ENCODE results near the gene RAB8B. TPM values are rescaled to one million over a fixed set of nuclear protein-coding genes. Genes with fewer than 3 reads are reported as not detected.

RAB8B gene
- total RNA-seq, 1 experiment from 2014 or later, result 8.5 TPM

DNA sequence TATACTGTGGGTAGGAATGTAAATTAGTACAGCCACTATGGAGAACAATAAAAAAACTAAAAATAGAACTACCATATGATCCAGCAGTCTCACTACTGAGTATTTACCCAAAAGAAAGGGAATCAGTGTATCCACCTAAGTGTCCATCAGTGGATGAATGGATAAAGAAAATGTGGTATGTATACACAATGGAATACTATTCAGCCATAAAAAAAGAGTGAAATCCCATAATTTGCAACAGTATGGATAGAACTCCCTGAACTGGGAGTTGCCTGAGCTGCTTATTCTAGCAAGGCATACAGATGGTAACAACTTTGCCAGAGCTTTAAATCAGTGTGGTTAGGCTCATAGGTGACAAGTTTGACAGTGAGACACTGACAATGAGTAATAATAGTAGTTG, 71.9 kb downstream of the RAB8B start:
- intact Hi-C loops (cut with micrococcal nuclease), result no loop called here
- H3K36me3 ChIP-seq (ENCODE audit: low read depth, low read length), result 0 out of 2 replicates have a peak, but pooled peaks cover 5% of the 10 kb centered on the region
- no peaks in the 10 kb centered on the region for H3F3A ChIP-seq (ENCODE audit: low read length, unreplicated experiment)
- H3K4me3 ChIP-seq (ENCODE audit: low read length), result no peak overlapping the region
- H3K4me2 ChIP-seq (ENCODE audit: low read length), result no peak overlapping the region
- H3K9me3 ChIP-seq (ENCODE audit: low read length), result no peaks in the 10 kb centered on the region
- no peak for DNase-seq
- H2AFZ ChIP-seq (ENCODE audit: low read length), result no peak overlapping the region
- peaks cover 9% of the 10 kb centered on the region for H3K4me1 ChIP-seq (ENCODE audit: insufficient read depth, low read length)
- H3K9ac ChIP-seq (ENCODE audit: low read length), result no peak overlapping the region
- no peaks in the 10 kb centered on the region for H3K9me2 ChIP-seq (replicated peaks; ENCODE audit: low read length)
- H3K79me2 ChIP-seq (ENCODE audit: low read length), result no peaks in the 10 kb centered on the region
- ATAC-seq, result no peak
- TF ChIP-seq, protein P1, sequence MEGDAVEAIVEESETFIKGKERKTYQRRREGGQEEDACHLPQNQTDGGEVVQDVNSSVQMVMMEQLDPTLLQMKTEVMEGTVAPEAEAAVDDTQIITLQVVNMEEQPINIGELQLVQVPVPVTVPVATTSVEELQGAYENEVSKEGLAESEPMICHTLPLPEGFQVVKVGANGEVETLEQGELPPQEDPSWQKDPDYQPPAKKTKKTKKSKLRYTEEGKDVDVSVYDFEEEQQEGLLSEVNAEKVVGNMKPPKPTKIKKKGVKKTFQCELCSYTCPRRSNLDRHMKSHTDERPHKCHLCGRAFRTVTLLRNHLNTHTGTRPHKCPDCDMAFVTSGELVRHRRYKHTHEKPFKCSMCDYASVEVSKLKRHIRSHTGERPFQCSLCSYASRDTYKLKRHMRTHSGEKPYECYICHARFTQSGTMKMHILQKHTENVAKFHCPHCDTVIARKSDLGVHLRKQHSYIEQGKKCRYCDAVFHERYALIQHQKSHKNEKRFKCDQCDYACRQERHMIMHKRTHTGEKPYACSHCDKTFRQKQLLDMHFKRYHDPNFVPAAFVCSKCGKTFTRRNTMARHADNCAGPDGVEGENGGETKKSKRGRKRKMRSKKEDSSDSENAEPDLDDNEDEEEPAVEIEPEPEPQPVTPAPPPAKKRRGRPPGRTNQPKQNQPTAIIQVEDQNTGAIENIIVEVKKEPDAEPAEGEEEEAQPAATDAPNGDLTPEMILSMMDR (conservative IDR thresholded peaks at IDR 0.05; ENCODE audit: low read depth, low read length), result no peak
- TF ChIP-seq EZH2 (IDR thresholded peaks at IDR 0.05; ENCODE audit: low read length, unreplicated experiment) (no peak), EZH2phosphoT487 (IDR thresholded peaks at IDR 0.05; ENCODE audit: borderline replicate concordance, low read length) (no peak)
- no TSS peak for BruUV-seq (replicated peaks)
- no peaks in the 10 kb centered on the region for H3K27me3 ChIP-seq (ENCODE audit: low read length)
- H3K27ac ChIP-seq (ENCODE audit: low read length), result no peak overlapping the region
- no peaks in the 10 kb centered on the region for H4K20me1 ChIP-seq (ENCODE audit: low read length)
- POLR2A ChIA-PET (ENCODE audit: unreplicated experiment), result no interaction called here
- CTCF ChIA-PET, result interaction anchor here (1.0 kb wide), 1 partner anchor 95 kb away, joined by 4 read pairs; no protein-coding TSS in a partner anchor

DNA sequence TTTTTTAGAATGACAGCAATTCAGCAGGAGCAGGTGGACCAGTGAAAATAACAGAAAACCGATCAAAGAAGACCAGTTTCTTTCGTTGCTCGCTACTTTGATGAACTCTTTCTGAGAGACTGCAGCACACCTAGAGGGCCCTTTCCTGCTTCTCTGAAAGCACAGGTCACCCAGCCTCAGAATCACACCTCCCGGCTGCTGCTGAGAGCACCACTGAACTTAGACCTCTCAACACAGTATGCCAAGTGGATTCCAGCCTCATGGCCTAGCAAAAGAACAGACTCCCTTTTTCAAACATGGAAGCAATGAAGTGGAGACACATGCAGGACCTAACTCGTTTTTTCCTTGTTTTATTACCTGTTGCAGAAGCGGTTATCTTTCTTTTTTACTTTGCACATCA, 74.1 kb downstream of the RAB8B start:
- CTCF ChIA-PET, result no interaction called here

DNA sequence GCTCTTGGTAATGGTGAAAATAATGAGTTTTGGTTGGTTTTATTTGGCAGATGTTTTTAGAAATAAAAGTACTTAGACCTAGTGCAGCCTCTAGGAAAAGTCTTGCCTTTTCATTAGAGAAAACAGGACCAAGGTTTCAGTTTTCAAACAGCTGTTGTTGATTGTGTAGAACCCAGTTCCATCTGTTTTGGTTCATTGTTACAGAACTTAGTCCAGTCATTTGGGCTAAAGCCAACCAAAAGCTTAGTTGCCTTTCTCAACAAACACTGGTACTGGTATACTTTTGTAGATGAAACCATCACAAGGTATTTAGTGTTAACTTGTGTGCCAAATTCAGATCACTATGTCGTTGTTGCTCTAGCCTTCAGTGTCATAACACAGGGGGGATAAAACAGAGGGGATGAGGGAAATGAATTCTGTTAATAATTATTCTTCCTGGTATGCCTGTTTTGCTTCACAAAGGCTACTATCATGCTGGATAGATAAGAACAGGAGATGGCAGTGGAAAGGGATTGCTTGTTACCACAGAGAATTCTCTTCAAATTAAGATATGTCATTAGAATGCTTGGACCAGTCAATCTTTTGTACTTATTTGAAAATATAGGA, 75.4 kb downstream of the RAB8B start:
- intact Hi-C loops (cut with micrococcal nuclease), result no loop called here
- Histone ChIP-seq H3K9me3 (ENCODE audit: low read length) (no peaks in the 10 kb centered on the region), H4K20me1 (ENCODE audit: low read length) (no peaks in the 10 kb centered on the region), H3K79me2 (ENCODE audit: low read length) (no peaks in the 10 kb centered on the region), H3F3A (ENCODE audit: low read length, unreplicated experiment) (no peaks in the 10 kb centered on the region), H3K4me2 (ENCODE audit: low read length) (no peak overlapping the region), H3K36me3 (ENCODE audit: low read depth, low read length) (no peaks in the 10 kb centered on the region), H3K4me3 (ENCODE audit: low read length) (no peak overlapping the region), H2AFZ (ENCODE audit: low read length) (no peak overlapping the region), H3K4me1 (ENCODE audit: insufficient read depth, low read length) (no peaks in the 10 kb centered on the region), H3K27me3 (ENCODE audit: low read length) (no peaks in the 10 kb centered on the region), H3K27ac (ENCODE audit: low read length) (no peak overlapping the region), H3K9ac (ENCODE audit: low read length) (no peak overlapping the region), H3K9me2 (replicated peaks; ENCODE audit: low read length) (no peaks in the 10 kb centered on the region)
- TF ChIP-seq, protein P1 (conservative IDR thresholded peaks at IDR 0.05; ENCODE audit: low read depth, low read length), result no peak
- TF ChIP-seq EZH2phosphoT487 (IDR thresholded peaks at IDR 0.05; ENCODE audit: borderline replicate concordance, low read length), result no peak
- TF ChIP-seq EZH2 (IDR thresholded peaks at IDR 0.05; ENCODE audit: low read length, unreplicated experiment), result no peak
- ATAC-seq (no peak), DNase-seq (no peak)
- CTCF ChIA-PET, result no interaction called here
- POLR2A ChIA-PET (ENCODE audit: unreplicated experiment), result no interaction called here
- BruUV-seq (replicated peaks), result no TSS peak

More for the DNA sequence above, 74.1 kb downstream of the RAB8B start:
- H3K4me1 ChIP-seq (ENCODE audit: insufficient read depth, low read length), result no peaks in the 10 kb centered on the region
- no peak overlapping the region for H3K4me3 ChIP-seq (ENCODE audit: low read length)
- no peaks in the 10 kb centered on the region for H3K79me2 ChIP-seq (ENCODE audit: low read length)
- no peak overlapping the region for H2AFZ ChIP-seq (ENCODE audit: low read length)
- no peaks in the 10 kb centered on the region for H3K27me3 ChIP-seq (ENCODE audit: low read length)
- POLR2A ChIA-PET (ENCODE audit: unreplicated experiment), result interaction anchor here (0.6 kb wide), 1 partner anchor 241 kb away, joined by 6 read pairs; the partner anchor contains the start of gene USP3
- no peaks in the 10 kb centered on the region for H3K9me2 ChIP-seq (replicated peaks; ENCODE audit: low read length)
- no peak overlapping the region for H3K27ac ChIP-seq (ENCODE audit: low read length)
- TF ChIP-seq EZH2phosphoT487 (IDR thresholded peaks at IDR 0.05; ENCODE audit: borderline replicate concordance, low read length), result no peak
- no peak for TF ChIP-seq EZH2 (IDR thresholded peaks at IDR 0.05; ENCODE audit: low read length, unreplicated experiment)
- TF ChIP-seq, protein P1 (conservative IDR thresholded peaks at IDR 0.05; ENCODE audit: low read depth, low read length), result no peak
- no peak for DNase-seq
- 0 out of 2 replicates have a peak, but pooled peaks cover 2% of the 10 kb centered on the region for H3K36me3 ChIP-seq (ENCODE audit: low read depth, low read length)
- no peak for ATAC-seq
- H3F3A ChIP-seq (ENCODE audit: low read length, unreplicated experiment), result no peaks in the 10 kb centered on the region
- no peak overlapping the region for H3K4me2 ChIP-seq (ENCODE audit: low read length)
- no peaks in the 10 kb centered on the region for H3K9me3 ChIP-seq (ENCODE audit: low read length)
- BruUV-seq (replicated peaks), result no TSS peak
- H3K9ac ChIP-seq (ENCODE audit: low read length), result no peak overlapping the region
- intact Hi-C loops (cut with micrococcal nuclease), result no loop called here
- no peaks in the 10 kb centered on the region for H4K20me1 ChIP-seq (ENCODE audit: low read length)
